ENCODE results near the gene TTC13. TPM values are rescaled to one million over a fixed set of nuclear protein-coding genes. Genes with fewer than 3 reads are reported as not detected.

The TTC13 gene
- total RNA-seq, 1 experiment from 2014 or later: 20.2 TPM

- no TSS peak for BruUV-seq (replicated peaks)
- Histone ChIP-seq H3K4me2 (ENCODE audit: low read length) (no peak overlapping the region), H3K4me3 (ENCODE audit: low read length) (no peak overlapping the region), H3K27me3 (ENCODE audit: low read length) (no peaks in the 10 kb centered on the region), H2AFZ (ENCODE audit: low read length) (no peak overlapping the region), H3K9me3 (ENCODE audit: low read length) (no peaks in the 10 kb centered on the region), H3K9me2 (replicated peaks; ENCODE audit: low read length) (no peaks in the 10 kb centered on the region), H4K20me1 (ENCODE audit: low read length) (no peaks in the 10 kb centered on the region), H3K9ac (ENCODE audit: low read length) (no peak overlapping the region), H3K27ac (ENCODE audit: low read length) (no peak overlapping the region), H3K36me3 (ENCODE audit: low read depth, low read length) (peaks cover 16% of the 10 kb centered on the region; the same call in 1 of the 2 replicates), H3F3A (ENCODE audit: low read length, unreplicated experiment) (no peaks in the 10 kb centered on the region), H3K4me1 (ENCODE audit: insufficient read depth, low read length) (no peaks in the 10 kb centered on the region), H3K79me2 (ENCODE audit: low read length) (no peaks in the 10 kb centered on the region)
- TF ChIP-seq EZH2 (IDR thresholded peaks at IDR 0.05; ENCODE audit: low read length, unreplicated experiment) (no peak), CTCF (conservative IDR thresholded peaks at IDR 0.05; ENCODE audit: low read depth, low read length) (no peak), EZH2phosphoT487 (IDR thresholded peaks at IDR 0.05; ENCODE audit: borderline replicate concordance, low read length) (no peak)
- POLR2A ChIA-PET (ENCODE audit: unreplicated experiment): no interaction called here
- CTCF ChIA-PET: no interaction called here
- intact Hi-C loops (cut with micrococcal nuclease): no loop called here
- no peak for ATAC-seq
- no peak for DNase-seq
These were observed 56.0 kb downstream of the TTC13 start for GRCh38 chr1:230922620-230923019.

GRCh38 chr1:230919207-230919606, 59.5 kb downstream of the TTC13 start:
- no peak overlapping the region for H3K9ac ChIP-seq (ENCODE audit: low read length)
- TF ChIP-seq CTCF (conservative IDR thresholded peaks at IDR 0.05; ENCODE audit: low read depth, low read length) (no peak), EZH2 (IDR thresholded peaks at IDR 0.05; ENCODE audit: low read length, unreplicated experiment) (no peak), EZH2phosphoT487 (IDR thresholded peaks at IDR 0.05; ENCODE audit: borderline replicate concordance, low read length) (no peak)
- no peaks in the 10 kb centered on the region for H4K20me1 ChIP-seq (ENCODE audit: low read length)
- no peak overlapping the region for H3K27ac ChIP-seq (ENCODE audit: low read length)
- DNase-seq (no peak), ATAC-seq (no peak)
- H3K27me3 ChIP-seq (ENCODE audit: low read length): no peaks in the 10 kb centered on the region
- no peaks in the 10 kb centered on the region for H3K9me2 ChIP-seq (replicated peaks; ENCODE audit: low read length)
- H3K4me2 ChIP-seq (ENCODE audit: low read length): no peak overlapping the region
- peaks cover 15% of the 10 kb centered on the region; the same call in 1 of the 2 replicates for H3K36me3 ChIP-seq (ENCODE audit: low read depth, low read length)
- H2AFZ ChIP-seq (ENCODE audit: low read length): no peak overlapping the region
- POLR2A ChIA-PET (ENCODE audit: unreplicated experiment): no interaction called here
- no peaks in the 10 kb centered on the region for H3F3A ChIP-seq (ENCODE audit: low read length, unreplicated experiment)
- CTCF ChIA-PET: no interaction called here
- H3K4me3 ChIP-seq (ENCODE audit: low read length): no peak overlapping the region
- H3K9me3 ChIP-seq (ENCODE audit: low read length): no peaks in the 10 kb centered on the region
- no peaks in the 10 kb centered on the region for H3K79me2 ChIP-seq (ENCODE audit: low read length)
- H3K4me1 ChIP-seq (ENCODE audit: insufficient read depth, low read length): no peaks in the 10 kb centered on the region
- no TSS peak for BruUV-seq (replicated peaks)
- intact Hi-C loops (cut with micrococcal nuclease): loop anchor here (5.0 kb wide), 1 partner anchor 173 kb away; no protein-coding TSS in a partner anchor

- Histone ChIP-seq H3K4me3 (ENCODE audit: low read length) (no peak overlapping the region), H3K4me1 (ENCODE audit: insufficient read depth, low read length) (no peaks in the 10 kb centered on the region), H3K9me2 (replicated peaks; ENCODE audit: low read length) (no peaks in the 10 kb centered on the region), H3K27me3 (ENCODE audit: low read length) (no peaks in the 10 kb centered on the region), H2AFZ (ENCODE audit: low read length) (no peak overlapping the region), H3K36me3 (ENCODE audit: low read depth, low read length) (peaks cover 15% of the 10 kb centered on the region; the same call in 1 of the 2 replicates), H3F3A (ENCODE audit: low read length, unreplicated experiment) (no peaks in the 10 kb centered on the region), H3K27ac (ENCODE audit: low read length) (no peak overlapping the region), H3K4me2 (ENCODE audit: low read length) (no peak overlapping the region), H4K20me1 (ENCODE audit: low read length) (no peaks in the 10 kb centered on the region), H3K9me3 (ENCODE audit: low read length) (no peaks in the 10 kb centered on the region), H3K9ac (ENCODE audit: low read length) (no peak overlapping the region), H3K79me2 (ENCODE audit: low read length) (no peaks in the 10 kb centered on the region)
- TF ChIP-seq EZH2 (IDR thresholded peaks at IDR 0.05; ENCODE audit: low read length, unreplicated experiment) (no peak), EZH2phosphoT487 (IDR thresholded peaks at IDR 0.05; ENCODE audit: borderline replicate concordance, low read length) (no peak), CTCF (conservative IDR thresholded peaks at IDR 0.05; ENCODE audit: low read depth, low read length) (peak; percentile 85)
- peak; percentile 88 for DNase-seq
- ChIA-PET POLR2A (ENCODE audit: unreplicated experiment) (no interaction called here), CTCF (no interaction called here)
- ATAC-seq: peak; percentile 78
- intact Hi-C loops (cut with micrococcal nuclease): loop anchor here (1.0 to 5.0 kb wide), 4 partner anchors 51 to 294 kb away; no protein-coding TSS in a partner anchor
- no TSS peak for BruUV-seq (replicated peaks)
These were observed 61.2 kb downstream of the TTC13 start for GRCh38 chr1:230917284-230918135.
